Measurements from ENCODE around the gene SMG6. TPM values are rescaled to one million over a fixed set of nuclear protein-coding genes. Genes with fewer than 3 reads are reported as not detected.

The SMG6 gene
- total and polyA plus RNA-seq, 7 donors, result 11.1 to 38.8 (median 22.9) TPM

- no peaks in the 10 kb centered on the region for H3K27me3 ChIP-seq
- intact Hi-C loops (cut with DNase I), result no loop called here
- DNase-seq, result no peak
- no peak for TF ChIP-seq POLR2AphosphoS5 (IDR thresholded peaks at IDR 0.05)
- no peak for TF ChIP-seq EP300 (IDR thresholded peaks at IDR 0.05)
- TF ChIP-seq POLR2A (IDR thresholded peaks at IDR 0.05), result no peak
- TF ChIP-seq CTCF (IDR thresholded peaks at IDR 0.05), result no peak
- H3K9me3 ChIP-seq, result no peaks in the 10 kb centered on the region
- peaks cover 0 to 29% (median 4%) of the 10 kb centered on the region in 4 donors for H3K36me3 ChIP-seq
- H3K4me3 ChIP-seq, result no peak overlapping the region
- no peaks in the 10 kb centered on the region for H3K4me1 ChIP-seq
- WGBS, 2 donors, result 93 to 94% methylated on average over 10 of the region's 10 CpGs
- H3K27ac ChIP-seq, result no peak overlapping the region
Observed at GRCh38 chr17:2344528-2344927, 40.9 kb upstream of the SMG6 start.

- DNase-seq, result peak; percentile 35
- no peaks in the 10 kb centered on the region for H3K27me3 ChIP-seq
- no peaks in the 10 kb centered on the region for H3K9me3 ChIP-seq
- no peak overlapping the region for H3K4me3 ChIP-seq
- H3K27ac ChIP-seq, result no peak overlapping the region
- peaks cover 0 to 29% (median 4%) of the 10 kb centered on the region in 4 donors for H3K36me3 ChIP-seq
- H3K4me1 ChIP-seq, result peaks cover 0 to 2% (median under 1%) of the 10 kb centered on the region in 4 donors
- intact Hi-C loops (cut with DNase I), result no loop called here
- 32 to 56% methylated on average over 5 of the region's 5 CpGs for WGBS, 2 donors
- TF ChIP-seq POLR2A (IDR thresholded peaks at IDR 0.05) (no peak), POLR2AphosphoS5 (IDR thresholded peaks at IDR 0.05) (no peak), EP300 (IDR thresholded peaks at IDR 0.05) (no peak), CTCF (IDR thresholded peaks at IDR 0.05) (no peak)
Observed at GRCh38 chr17:2343421-2343820, 39.8 kb upstream of the SMG6 start.

GRCh38 chr17:2338315-2338657 is 34.7 kb upstream of the SMG6 start:
- 15 to 30% methylated on average over 5 of the region's 5 CpGs for WGBS, 2 donors
- Histone ChIP-seq H3K27ac (peak overlapping the region; percentile 89 to 97 (median 93)), H3K27me3 (no peaks in the 10 kb centered on the region), H3K9me3 (no peaks in the 10 kb centered on the region), H3K4me3 (peak overlapping the region; percentile 66 to 100 (median 96)), H3K4me1 (peaks cover 0 to 33% (median 20%) of the 10 kb centered on the region in 4 donors), H3K36me3 (peaks cover 1 to 28% (median 15%) of the 10 kb centered on the region in 4 donors)
- intact Hi-C loops (cut with DNase I), result loop anchor here (10.0 kb wide), 1 partner anchor 77 kb away; no protein-coding TSS in a partner anchor
- TF ChIP-seq EP300 (IDR thresholded peaks at IDR 0.05), result no peak
- DNase-seq, result peak; percentile 66

GRCh38 chr17:2337544-2338314 is 34.1 kb upstream of the SMG6 start:
- WGBS, 2 donors, result 1% methylated on average over 92 of the region's 92 CpGs
- no peak for TF ChIP-seq EP300 (IDR thresholded peaks at IDR 0.05)
- TF ChIP-seq POLR2AphosphoS5 (IDR thresholded peaks at IDR 0.05), result peak; percentile 54 to 78 (median 66)
- Histone ChIP-seq H3K4me1 (peaks cover 0 to 33% (median 20%) of the 10 kb centered on the region in 4 donors), H3K4me3 (peak overlapping the region; percentile 66 to 100 (median 96)), H3K27me3 (no peaks in the 10 kb centered on the region), H3K36me3 (peaks cover 5 to 32% (median 21%) of the 10 kb centered on the region in 4 donors), H3K9me3 (no peaks in the 10 kb centered on the region), H3K27ac (peak overlapping the region; percentile 89 to 97 (median 93))
- intact Hi-C loops (cut with DNase I), result loop anchor here (2.0 to 10.0 kb wide), 2 partner anchors 35 to 77 kb away; partner anchors contain the start of genes SMG6 and SRR
- peak; percentile 83 for DNase-seq

- Histone ChIP-seq H3K9me3 (no peaks in the 10 kb centered on the region), H3K27me3 (no peaks in the 10 kb centered on the region), H3K36me3 (peaks cover 5 to 39% (median 27%) of the 10 kb centered on the region in 4 donors), H3K4me3 (peak within 1 kb of the TSS; percentile 66 to 100 (median 96)), H3K27ac (peak within 1 kb of the TSS; percentile 89 to 97 (median 93)), H3K4me1 (peaks cover 0 to 33% (median 20%) of the 10 kb centered on the region in 4 donors)
- TF ChIP-seq POLR2AphosphoS5 (IDR thresholded peaks at IDR 0.05) (peak; percentile 2 to 35 (median 7)), CTCF (IDR thresholded peaks at IDR 0.05) (no peak)
- intact Hi-C loops (cut with DNase I), result loop anchor here (2.0 to 10.0 kb wide), 2 partner anchors 34 to 78 kb away; partner anchors contain the start of genes SMG6 and SRR
- 1% methylated on average over 77 of the region's 77 CpGs for WGBS, 2 donors
- DNase-seq, result peak; percentile 85
Observed at GRCh38 chr17:2336852-2337543, 33.4 kb upstream of the SMG6 start, which contains the start of gene SGSM2. SGSM2 (plus strand) TSS chr17:2337501; CDS start chr17:2337689, 188 bp downstream.

Measured in sigmoid colon (tissue), 7 donors.